ENCODE data around the gene MATK. TPM values are rescaled to one million over a fixed set of nuclear protein-coding genes. Genes with fewer than 3 reads are reported as not detected.

The MATK gene
- total RNA-seq, 1 experiment from 2014 or later = 0.78 TPM

DNA sequence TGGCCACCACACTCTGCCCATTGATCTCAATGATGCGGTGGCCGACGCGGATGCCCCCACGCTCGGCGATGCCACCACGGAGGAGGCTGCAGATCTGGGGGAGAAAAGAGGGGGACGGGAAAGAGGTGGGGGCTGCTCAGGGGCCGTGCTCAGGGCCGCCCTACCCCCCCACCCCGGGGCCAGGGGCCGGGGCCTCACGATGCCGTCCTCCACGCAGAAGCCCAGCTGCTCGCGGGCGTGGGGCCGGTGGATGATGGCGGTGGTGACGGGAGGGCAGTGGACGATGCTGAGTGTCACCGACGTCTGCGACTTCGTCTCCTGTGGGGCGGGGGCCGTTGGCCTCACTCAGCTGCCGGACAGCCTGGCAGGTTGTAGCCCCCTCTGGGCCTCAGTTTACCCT is 34.9 kb downstream of the MATK start:
- DNase-seq (ENCODE audit: low spot score) = no peak

DNA sequence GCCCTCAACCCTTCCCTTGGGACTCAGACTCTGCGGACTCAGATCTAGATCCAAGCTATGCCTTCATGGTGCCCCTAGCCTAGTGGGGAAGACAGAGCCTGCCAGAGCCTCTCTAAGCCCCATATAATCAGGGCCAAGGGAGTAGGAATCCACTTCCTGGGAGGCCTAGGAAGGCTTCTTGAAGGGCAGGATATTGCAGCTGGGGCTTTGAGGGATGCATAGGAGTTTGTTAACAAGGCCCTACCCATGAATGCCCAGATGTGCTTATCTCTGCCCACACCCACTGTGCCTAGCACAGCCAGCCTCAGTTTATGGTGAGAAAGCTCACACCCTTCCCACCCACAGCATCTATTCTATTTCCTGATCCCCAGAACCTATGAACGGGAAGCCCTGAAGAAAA is 36.0 kb downstream of the MATK start:
- no peak for DNase-seq (ENCODE audit: low spot score)

DNA sequence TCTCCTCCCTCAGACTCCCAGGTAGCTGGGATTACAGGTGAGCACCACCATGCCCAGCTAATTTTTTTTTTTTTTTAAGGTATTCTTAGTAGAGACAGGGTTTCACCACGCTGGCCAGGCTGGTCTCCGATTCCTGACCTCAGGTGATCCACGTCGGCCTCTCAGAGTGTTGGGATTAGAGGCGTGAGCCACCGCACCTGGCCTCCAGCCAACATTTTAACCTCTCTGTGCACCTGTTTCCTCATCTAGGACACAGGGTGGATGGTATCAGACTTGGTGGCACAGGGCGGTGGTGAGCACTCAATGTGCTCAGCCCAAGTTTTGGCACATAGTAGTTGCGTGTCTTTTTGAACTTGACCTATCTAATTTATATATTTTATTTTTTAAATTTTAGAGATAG is 37.2 kb downstream of the MATK start:
- DNase-seq (ENCODE audit: low spot score) = no peak

DNA sequence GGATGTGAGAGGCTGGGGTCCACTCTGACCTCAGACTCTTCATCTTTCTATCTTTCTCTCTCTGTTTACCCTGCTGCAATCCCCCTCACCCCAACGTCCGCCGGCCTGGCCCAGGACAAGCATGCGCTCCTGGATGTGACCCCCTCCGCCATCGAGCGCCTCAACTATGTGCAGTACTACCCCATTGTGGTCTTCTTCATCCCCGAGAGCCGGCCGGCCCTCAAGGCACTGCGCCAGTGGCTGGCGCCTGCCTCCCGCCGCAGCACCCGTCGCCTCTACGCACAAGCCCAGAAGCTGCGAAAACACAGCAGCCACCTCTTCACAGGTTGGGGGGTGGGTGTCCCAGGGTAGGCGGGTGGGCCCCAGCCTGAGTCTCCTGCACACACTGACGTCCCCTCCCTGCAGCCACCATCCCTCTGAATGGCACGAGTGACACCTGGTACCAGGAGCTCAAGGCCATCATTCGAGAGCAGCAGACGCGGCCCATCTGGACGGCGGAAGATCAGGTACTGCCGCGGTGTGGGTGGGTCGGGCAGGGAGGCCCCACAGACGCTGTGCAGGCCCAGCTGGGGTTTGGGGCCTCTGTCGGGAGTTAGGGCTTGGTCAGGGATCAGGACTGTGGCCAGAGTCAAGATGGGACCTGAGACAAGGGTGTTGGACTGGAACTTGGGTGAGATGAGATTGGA is 39.7 kb downstream of the MATK start:
- no peak for DNase-seq (ENCODE audit: low spot score)

DNA sequence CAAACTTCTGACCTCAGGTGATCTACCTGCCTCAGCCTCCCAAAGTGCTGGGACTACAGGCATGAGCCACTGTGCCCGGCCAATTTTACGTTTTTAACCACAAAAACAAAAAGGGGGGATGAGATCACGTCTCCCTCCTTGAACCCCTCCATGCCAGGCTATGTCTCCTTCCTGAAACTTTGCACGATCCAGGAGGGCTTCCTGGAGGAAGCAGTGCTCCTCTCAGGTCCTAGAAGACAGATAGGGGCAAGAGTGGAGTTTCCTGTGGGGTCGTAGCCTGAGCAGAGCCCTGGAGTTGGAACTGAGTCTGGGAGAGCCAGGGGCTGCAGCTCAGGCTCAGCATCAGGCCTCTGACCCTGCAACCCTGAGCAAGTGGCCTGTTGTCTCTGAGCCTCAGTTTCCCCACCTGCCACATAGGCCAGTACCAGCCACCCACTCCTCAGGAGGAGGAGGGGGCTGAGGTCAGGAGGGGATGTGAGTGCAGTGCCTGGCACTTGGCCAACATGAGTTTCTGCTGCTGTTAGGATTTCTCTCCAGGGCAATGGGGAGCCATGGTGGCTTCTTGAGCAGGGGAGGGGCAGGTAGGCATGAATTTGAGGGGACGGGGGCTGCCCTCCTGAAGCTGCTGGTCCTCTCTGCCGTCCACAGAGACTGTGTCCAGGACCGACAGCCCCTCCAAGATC is 40.7 kb downstream of the MATK start:
- no peak for DNase-seq (ENCODE audit: low spot score)

DNA sequence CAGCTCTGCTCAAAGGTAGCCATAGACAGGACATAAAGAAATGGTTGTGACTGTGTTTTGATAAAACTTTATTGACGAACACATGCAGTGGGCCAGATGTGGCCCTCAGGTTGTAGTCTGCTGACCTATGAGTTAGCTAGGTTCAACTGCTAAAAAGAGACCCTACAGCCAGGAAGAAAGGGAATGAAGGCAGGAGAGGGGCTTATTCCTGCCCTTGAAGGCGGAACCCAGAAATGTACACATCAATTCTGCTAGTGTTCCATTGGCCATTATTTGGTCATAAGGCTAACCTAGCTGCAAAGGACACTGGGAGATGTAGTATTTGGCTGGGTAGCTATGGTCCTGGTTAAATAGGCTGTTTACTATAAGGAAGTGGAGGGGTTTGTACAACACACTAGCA is 42.7 kb downstream of the MATK start:
- peak; percentile 28 for DNase-seq (ENCODE audit: low spot score)

DNA sequence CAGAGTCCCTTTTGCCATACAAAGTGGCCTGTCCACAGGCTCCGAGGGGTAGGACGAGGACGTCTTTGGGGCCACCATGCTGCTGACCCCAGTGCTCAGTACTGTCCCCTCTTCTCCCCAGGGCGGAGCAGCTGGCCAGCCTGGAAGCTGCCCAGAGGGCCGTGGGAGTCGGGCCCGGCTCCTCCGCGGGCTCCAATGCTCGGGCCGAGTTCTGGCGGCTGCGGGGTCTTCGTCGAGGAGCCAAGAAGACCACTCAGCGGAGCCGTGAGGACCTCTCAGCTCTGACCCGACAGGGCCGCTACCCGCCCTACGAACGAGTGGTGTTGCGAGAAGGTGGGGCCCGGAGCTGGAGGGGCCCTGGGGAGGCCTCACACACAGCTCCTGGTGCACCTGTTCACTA is 45.8 kb downstream of the MATK start:
- DNase-seq (ENCODE audit: low spot score) = no peak

DNA sequence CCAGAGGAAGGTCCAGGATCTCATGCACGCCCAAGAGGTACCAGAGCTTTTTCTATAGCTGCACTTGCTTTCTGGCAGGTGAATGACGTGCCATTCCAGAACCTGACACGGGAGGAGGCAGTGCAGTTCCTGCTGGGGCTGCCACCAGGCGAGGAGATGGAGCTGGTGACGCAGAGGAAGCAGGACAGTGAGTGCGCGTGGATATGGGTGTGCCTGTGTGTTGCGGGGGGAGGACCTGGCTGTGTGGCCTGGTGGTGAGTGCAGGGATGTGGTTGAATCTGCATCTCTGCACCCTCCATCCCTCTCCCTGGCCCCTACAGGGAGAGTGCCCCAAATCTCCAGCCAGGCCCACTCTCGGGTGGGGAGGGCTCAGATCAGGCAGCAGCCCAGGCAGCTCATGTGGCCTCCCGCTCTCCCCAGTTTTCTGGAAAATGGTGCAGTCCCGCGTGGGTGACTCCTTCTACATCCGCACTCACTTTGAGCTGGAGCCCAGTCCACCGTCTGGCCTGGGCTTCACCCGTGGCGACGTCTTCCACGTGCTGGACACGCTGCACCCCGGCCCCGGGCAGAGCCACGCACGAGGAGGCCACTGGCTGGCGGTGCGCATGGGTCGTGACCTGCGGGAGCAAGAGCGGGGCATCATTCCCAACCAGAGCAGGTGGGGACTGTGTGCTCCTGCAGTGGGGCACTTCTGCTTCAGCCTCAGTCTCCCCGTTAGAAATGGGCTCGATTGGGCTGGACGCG is 47.5 kb downstream of the MATK start:
- no peak for DNase-seq (ENCODE audit: low spot score)

DNA sequence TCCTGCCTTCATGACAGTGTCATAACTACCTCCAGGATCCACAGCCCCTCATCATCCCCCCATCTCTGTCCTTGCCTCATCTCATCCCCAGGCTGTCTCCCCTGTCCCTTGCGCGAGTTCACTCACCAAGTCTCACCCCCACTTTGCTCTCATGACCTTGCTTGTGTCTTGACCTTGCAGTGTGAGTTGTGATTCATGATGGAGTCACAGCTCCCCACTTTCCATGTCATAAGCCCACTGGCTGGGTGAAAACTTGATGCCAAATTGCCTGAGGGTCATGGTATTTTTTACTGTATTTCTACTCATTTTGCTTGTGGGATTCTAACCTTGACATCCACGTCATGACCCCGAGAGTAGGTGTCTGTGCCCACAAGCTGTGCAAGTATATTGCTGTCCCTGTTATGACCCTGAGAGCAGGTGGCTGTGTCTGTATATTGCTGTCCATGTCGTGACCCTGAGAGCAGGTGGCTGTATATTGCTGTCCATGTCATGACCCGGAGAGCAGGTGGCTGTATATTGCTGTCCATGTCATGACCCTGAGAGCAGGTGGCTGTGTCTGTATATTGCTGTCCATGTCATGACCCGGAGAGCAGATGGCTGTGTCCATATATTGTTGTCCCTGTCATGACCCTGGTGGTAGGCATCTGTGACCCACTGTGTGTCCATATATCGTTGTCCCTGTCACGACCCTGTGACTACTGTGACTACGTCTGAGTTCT is 48.5 kb downstream of the MATK start:
- DNase-seq (ENCODE audit: low spot score) = no peak

DNA sequence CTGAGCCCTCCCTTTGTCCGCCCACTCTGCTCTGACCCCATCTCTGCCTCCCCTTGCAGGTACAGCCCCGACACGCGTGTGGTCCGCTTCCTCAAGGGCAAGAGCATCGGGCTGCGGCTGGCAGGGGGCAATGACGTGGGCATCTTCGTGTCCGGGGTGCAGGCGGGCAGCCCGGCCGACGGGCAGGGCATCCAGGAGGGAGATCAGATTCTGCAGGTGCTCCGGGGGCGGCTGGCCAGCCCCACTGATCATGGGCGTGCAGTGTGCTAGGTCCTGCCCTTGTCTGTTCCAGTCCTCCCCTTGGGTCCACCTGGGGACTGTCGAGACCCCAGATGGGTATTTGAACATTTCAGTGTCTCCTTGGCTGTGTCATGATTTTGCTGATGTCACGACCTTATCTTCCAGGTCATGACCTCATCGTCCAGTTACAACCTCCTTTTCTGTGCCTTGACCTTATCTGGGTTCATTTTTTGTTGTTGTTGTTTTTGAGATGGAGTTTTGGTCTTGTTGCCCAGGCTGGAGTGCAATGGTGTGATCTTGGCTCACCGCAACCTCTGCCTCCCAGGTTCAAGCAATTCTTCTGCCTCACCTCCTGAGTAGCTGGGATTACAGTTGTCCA is 50.0 kb downstream of the MATK start:
- DNase-seq (ENCODE audit: low spot score) = no peak

DNA sequence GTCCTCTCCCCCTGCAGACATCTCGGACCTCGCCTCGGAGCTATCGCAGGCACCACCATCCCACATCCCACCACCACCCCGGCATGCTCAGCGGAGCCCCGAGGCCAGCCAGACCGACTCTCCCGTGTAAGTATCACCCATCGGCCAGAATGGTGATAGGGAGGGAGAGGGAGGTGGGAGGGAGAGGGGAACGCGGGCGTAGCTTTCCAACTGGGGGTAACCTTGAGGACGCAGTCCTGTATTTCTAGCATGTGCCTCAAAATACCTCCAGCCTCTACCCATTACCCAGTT is 51.9 kb downstream of the MATK start:
- no peak for DNase-seq (ENCODE audit: low spot score)

DNA sequence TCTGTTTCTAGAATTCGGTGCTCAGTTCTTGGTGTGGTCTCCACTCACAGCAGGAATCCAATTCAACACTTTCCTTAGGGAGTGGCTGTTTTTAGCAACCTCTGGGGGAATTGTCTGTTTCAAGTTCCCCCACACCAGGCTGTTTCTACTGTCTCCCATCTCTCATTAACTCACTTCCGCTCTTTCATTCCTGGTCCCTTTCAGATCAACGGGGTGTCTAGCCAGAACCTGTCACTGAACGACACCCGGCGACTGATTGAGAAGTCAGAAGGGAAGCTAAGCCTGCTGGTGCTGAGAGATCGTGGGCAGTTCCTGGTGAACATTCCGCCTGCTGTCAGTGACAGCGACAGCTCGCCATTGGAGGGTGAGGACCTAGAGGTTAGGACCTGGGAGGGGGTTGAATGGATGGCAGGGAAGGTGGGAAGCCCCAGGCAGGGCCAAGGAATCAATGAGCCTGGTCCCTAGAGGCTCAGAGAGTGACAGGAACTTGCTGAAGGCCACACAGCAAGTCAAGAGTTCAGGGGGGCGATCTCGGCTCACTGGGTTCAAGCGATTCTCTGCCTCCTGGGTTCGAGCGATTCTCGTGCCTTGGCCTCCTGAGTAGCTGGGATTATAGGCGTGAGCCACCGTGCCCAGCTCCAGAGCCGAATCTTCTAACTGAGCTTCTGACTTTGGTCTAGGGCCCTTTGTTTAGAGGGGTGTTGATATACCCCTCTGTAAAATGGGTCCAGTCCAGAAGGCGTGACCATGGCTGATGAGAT is 52.5 kb downstream of the MATK start:
- no peak for DNase-seq (ENCODE audit: low spot score)

DNA sequence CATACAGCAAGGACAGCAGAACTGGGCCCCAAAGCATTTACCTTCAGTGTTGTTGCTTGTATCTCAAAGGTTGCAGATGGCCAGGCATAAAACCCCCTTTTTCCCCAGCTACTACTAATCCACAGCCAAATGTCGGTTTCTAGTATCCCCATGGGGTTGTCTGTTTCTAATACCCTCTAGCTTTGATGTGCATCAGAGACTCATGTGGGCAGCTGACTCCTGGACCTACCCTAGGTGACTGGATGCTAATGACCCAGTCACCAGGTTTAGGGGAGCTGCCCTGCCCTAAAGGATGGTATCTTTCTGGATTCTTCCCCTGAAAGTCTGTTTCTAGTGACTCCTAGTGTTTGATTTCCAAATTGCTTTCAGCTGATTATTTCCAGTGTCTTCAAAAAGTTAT is 54.1 kb downstream of the MATK start:
- no peak for DNase-seq (ENCODE audit: low spot score)

DNA sequence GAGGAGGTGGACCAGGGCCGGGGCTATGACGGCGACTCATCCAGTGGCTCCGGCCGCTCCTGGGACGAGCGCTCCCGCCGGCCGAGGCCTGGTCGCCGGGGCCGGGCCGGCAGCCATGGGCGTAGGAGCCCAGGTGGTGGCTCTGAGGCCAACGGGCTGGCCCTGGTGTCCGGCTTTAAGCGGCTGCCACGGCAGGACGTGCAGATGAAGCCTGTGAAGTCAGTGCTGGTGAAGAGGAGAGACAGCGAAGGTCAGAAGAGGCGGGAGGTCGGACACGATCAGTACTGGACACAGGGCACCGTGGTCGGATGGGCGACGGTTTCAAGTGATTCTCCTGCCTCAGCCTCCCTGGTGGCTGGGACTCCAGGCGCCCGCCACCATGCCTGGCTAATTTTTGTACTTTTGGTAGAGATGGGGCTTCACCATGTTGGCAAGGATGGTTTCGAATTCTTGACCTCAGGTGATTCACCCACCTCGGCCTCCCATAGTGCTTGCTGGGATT is 55.7 kb downstream of the MATK start:
- no peak for DNase-seq (ENCODE audit: low spot score)

Other genes with a start within 250 kb of the MATK start
- gene TEKTIP1, start 247.2 kb downstream of the MATK start, total RNA-seq (2014; rRNA removed; shearing (Covaris generic)) = not detected in 2 replicates
- 152 and 169 TPM in 2 replicates for gene MFSD12, start 228.8 kb downstream of the MATK start, total RNA-seq (2014; rRNA removed; shearing (Covaris generic))
- gene HMG20B, start 213.4 kb downstream of the MATK start, total RNA-seq (2014; rRNA removed; shearing (Covaris generic)) = 224 and 260 TPM in 2 replicates
- 0.07 TPM in 1 of 2 replicates, not detected in the other for gene GIPC3, start 200.9 kb downstream of the MATK start, total RNA-seq (2014; rRNA removed; shearing (Covaris generic))
- gene TBXA2R, start 179.5 kb downstream of the MATK start, total RNA-seq (2014; rRNA removed; shearing (Covaris generic)) = 3.4 and 7.4 TPM in 2 replicates
- gene CACTIN, start 159.6 kb downstream of the MATK start, total RNA-seq (2014; rRNA removed; shearing (Covaris generic)) = 23.0 and 34.6 TPM in 2 replicates
- gene PIP5K1C, start 85.9 kb downstream of the MATK start, total RNA-seq (2014; rRNA removed; shearing (Covaris generic)) = 18.8 and 21.4 TPM in 2 replicates
- 0.93 and 0.98 TPM in 2 replicates for gene TJP3, start 78.0 kb downstream of the MATK start, total RNA-seq (2014; rRNA removed; shearing (Covaris generic))
- 22.2 and 28.7 TPM in 2 replicates for gene APBA3, start 24.7 kb downstream of the MATK start, total RNA-seq (2014; rRNA removed; shearing (Covaris generic))
- gene MRPL54, start 23.7 kb downstream of the MATK start, total RNA-seq (2014; rRNA removed; shearing (Covaris generic)) = 74.4 and 95.3 TPM in 2 replicates
- gene RAX2, start 14.2 kb downstream of the MATK start, total RNA-seq (2014; rRNA removed; shearing (Covaris generic)) = not detected in 2 replicates
- gene ZFR2, start 82.7 kb upstream of the MATK start, total RNA-seq (2014; rRNA removed; shearing (Covaris generic)) = not detected in 2 replicates
- not detected in 2 replicates for gene ATCAY, start 94.3 kb upstream of the MATK start, total RNA-seq (2014; rRNA removed; shearing (Covaris generic))
- not detected in 2 replicates for gene NMRK2, start 146.7 kb upstream of the MATK start, total RNA-seq (2014; rRNA removed; shearing (Covaris generic))
- gene DAPK3, start 184.7 kb upstream of the MATK start, total RNA-seq (2014; rRNA removed; shearing (Covaris generic)) = 65.9 and 140 TPM in 2 replicates
- 1,286 and 1,342 TPM in 2 replicates for gene EEF2, start 199.1 kb upstream of the MATK start, total RNA-seq (2014; rRNA removed; shearing (Covaris generic))
- 28.7 and 33.9 TPM in 2 replicates for gene PIAS4, start 221.4 kb upstream of the MATK start, total RNA-seq (2014; rRNA removed; shearing (Covaris generic))